HG02798 (cell line): ENCODE measurements around the gene SLC24A3.

Source experiments
- ATAC-seq: cut with Tn5 transposase; IDR thresholded peaks from one replicate; pipeline ENCODE4 v1.9.1; 2021; ENCODE audit warnings: mild to moderate bottlenecking; ENCODE audit not compliant: unreplicated experiment, poor library complexity

Gene SLC24A3

GRCh38 chr20:19376451-19377229, 164.2 kb downstream of the SLC24A3 start:
- no peak for ATAC-seq

GRCh38 chr20:19378058-19378457, 165.6 kb downstream of the SLC24A3 start:
- ATAC-seq = no peak

- no peak for ATAC-seq
Measured at GRCh38 chr20:19380211-19380610, 167.8 kb downstream of the SLC24A3 start.

GRCh38 chr20:19381947-19382346, 169.5 kb downstream of the SLC24A3 start:
- no peak for ATAC-seq

GRCh38 chr20:19382386-19383340, 170.2 kb downstream of the SLC24A3 start:
- no peak for ATAC-seq

- ATAC-seq = no peak
Measured at GRCh38 chr20:19384940-19385339, 172.5 kb downstream of the SLC24A3 start.

GRCh38 chr20:19387251-19387650, 174.8 kb downstream of the SLC24A3 start:
- ATAC-seq = no peak

GRCh38 chr20:19392344-19393130, 180.1 kb downstream of the SLC24A3 start:
- no peak for ATAC-seq

- ATAC-seq = no peak
Measured at GRCh38 chr20:19396460-19397081, 184.1 kb downstream of the SLC24A3 start.

- ATAC-seq = no peak
Measured at GRCh38 chr20:19397226-19397625, 184.8 kb downstream of the SLC24A3 start.

GRCh38 chr20:19397666-19398065, 185.2 kb downstream of the SLC24A3 start:
- ATAC-seq = no peak

- no peak for ATAC-seq
Measured at GRCh38 chr20:19401096-19401495, 188.7 kb downstream of the SLC24A3 start.

GRCh38 chr20:19403549-19403948, 191.1 kb downstream of the SLC24A3 start:
- ATAC-seq = no peak

GRCh38 chr20:19404826-19405225, 192.4 kb downstream of the SLC24A3 start:
- ATAC-seq = no peak

- ATAC-seq = no peak
Measured at GRCh38 chr20:19405958-19406357, 193.5 kb downstream of the SLC24A3 start.

GRCh38 chr20:19406381-19406780, 193.9 kb downstream of the SLC24A3 start:
- no peak for ATAC-seq

- ATAC-seq = no peak
Measured at GRCh38 chr20:19407196-19407595, 194.8 kb downstream of the SLC24A3 start.

- ATAC-seq = no peak
Measured at GRCh38 chr20:19407736-19408135, 195.3 kb downstream of the SLC24A3 start.

- ATAC-seq = no peak
Measured at GRCh38 chr20:19408971-19409370, 196.5 kb downstream of the SLC24A3 start.

- ATAC-seq = no peak
Measured at GRCh38 chr20:19411811-19412210, 199.4 kb downstream of the SLC24A3 start.
